GF-D8 (cell line): ENCODE measurements around the gene SPIRE1.
"Not testable (repeated sequence)": the region's sequence is repeated elsewhere in the genome, so short reads cannot be mapped to it uniquely, and the experiment has no call there.

ENCODE experiments used
- DNase-seq: peaks from one replicate; lab custom pipeline; 2025; lab: John Stamatoyannopoulos, UW

SPIRE1 gene

DNA sequence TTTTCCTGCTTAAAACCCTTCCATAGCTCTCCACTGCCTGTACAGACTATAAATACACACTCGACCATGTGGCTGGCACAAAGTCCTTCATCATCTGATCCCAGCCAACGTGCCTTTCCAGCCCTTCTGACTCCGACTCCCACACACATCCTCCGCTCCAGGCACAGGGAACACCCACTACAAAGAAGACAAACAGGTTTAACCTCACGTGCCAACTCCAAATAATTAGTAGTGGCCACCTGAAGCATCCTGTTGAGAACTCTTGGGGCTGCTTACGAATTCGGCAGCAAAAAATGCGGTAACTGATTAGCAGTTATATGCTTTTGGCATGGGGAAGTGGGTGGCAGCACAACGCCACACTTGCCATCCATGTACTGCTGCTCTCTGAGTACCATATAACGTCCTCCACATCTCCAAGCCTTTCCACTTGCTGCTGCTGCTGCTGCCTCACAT is 12.1 kb downstream of the SPIRE1 start:
- DNase-seq = no peak

DNA sequence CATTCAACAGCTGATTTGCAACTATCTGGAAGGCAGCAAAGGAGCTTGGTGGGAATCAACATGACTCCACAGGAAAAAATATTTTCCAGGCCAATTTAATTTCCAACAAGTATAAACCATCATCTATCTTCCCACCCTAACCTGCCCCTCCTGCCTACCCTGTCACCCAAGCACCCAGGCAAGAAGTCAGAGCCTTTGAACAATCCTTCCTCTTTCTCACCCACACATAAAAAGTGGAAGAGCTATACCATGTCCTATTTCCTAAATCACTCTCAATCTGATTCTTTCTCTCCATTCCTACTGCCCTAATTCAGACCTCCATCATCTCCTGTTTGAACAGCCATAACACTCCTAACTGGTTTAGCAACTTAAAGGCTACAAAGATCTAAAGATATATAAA is 12.7 kb downstream of the SPIRE1 start:
- no peak for DNase-seq

DNA sequence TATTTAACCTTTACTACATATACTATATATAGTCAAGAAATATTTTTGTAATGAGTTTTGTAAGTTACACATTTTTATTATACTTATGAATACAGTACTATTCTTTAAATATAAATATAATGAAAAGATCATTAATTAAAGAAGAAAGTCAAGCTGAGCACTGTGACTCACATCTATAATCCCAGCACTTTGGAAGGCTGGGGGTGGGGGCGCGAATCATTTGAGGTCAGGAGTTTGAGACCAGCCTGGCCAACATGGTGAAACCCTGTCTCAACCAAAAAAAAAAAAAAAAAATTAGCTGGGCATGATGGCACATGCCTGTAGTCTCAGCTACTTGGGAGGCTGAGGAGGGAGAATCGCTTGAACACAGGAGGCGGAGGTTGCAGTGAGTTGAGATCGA is 14.2 kb downstream of the SPIRE1 start:
- DNase-seq = not testable (repeated sequence)

DNA sequence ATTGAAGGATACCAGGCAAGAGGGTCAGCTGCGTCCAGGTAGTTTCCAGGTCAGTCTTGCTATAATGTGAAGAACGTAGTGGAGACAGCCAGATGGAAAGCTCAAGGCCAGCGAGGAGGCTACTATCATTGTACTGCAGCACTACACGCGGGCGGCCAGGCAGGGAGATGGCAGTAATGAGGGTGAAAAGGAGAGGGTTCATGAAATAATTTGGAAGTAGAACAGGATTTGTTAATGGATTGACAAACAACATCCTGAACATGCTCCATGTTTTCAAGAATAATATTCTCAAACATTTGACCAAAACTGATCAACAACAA is 17.1 kb downstream of the SPIRE1 start:
- DNase-seq = no peak

DNA sequence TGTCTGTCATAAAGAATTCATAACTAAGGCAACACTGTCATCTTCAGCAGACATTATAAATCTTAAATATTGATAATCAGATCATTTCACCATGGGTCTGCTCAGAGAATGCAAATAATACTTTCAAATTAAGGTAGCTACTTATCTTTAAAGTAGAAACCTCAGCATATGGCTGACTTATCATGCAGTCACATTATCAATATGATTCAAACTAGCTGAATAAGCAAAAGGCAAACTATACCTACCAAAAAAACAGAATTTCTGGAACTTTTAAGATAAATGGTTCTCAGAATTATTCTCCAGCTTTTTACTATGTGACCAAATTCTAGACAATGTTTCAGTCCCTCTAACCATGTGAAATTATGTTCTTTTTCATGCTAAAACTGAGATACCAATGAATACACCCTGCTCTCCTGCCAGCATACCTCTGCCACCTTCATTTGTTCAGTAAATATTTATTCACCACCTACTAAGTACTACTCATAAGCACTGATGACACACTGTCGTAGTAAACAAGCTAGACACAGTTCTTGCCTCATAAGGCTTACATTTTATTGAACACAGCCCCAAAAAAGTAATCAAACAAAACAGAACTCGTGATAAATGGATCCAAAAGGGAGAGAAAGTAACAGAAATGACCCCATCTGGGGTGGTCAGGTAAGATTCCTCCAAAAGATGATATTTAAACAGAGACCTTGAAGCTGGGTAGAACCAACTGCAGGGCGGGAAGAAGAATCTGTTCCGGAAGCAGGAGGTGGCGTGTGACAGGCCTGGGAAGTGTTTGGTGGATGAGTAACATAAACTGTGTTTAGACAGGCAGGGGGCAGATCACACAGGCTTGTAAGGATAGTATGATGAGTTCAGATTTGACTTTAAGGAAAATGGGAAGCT is 17.7 kb downstream of the SPIRE1 start:
- no peak for DNase-seq

DNA sequence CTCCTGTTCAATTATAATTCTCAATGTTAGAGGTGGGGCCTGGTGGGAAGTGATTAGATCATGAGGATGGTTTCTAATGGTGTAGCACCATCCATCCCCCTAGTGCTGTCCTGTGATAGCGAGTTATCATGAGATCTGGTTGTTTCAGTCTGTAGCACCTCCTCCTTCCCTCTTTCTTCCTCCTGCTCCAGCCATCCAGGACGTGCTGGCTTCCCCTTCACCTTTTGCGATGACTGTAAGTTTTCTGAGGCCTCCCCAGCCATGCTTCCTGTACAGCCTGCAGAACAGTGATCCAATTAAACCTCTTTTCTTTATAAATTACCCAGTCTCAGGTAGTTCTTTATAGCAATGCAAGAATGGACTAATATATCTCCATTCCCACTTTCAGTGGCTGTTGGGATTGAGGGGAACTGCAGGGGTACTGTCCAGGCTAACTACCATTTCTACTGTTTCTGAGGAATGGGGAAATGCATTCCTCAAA is 19.2 kb downstream of the SPIRE1 start:
- DNase-seq = no peak

DNA sequence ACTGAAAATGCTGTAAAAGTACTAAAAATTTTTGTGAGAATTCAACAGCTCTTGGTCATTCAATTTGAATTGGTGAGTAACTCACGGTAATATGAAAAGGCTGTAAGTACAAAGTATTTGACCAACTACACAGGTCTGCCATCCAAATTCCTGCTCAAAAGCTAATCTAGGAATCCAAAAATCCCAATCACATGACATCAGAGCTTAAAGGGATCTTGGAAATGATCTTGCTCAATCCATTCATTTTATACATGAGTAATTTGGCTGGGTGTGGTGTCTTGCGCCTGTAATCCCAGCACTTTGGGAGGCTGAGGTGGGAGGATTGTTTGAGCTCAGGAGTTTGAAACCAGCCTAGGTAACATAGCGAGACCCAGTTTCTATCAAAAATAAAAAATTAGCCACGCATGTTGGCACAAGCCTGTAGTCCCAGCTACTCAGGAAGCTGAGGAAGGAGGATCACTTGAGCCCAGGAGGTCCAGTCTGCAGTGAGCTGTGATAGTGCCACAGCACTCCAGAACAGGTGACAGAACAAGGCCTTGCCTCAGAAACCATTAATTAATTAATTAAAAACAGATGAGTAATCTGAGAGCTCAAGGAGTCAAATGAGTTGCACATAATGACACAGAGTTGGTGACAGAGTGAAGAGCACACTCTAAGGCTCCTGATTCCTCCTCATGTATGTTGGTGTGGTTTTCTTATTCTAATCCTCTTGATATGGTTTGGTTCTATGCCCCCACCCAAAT is 19.8 kb downstream of the SPIRE1 start:
- DNase-seq = no peak

DNA sequence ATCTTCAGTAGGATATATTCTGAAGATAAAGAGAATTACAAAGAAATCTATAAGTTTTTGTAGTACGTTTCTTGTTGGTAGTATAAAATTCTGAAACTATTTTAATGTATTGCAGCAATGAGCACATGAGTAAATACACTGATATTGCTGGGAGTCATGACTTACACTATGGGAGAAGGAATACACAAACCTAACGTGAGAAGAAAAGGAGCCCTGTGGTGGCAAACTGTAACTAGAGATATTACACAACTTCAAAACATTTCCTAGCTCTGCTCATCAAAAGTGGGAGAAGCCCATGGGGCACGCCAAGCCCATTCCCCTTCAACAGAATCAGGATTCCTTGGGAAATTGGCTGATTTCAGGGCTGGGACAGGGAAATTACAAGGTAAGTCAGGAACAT is 20.5 kb downstream of the SPIRE1 start:
- DNase-seq = no peak

DNA sequence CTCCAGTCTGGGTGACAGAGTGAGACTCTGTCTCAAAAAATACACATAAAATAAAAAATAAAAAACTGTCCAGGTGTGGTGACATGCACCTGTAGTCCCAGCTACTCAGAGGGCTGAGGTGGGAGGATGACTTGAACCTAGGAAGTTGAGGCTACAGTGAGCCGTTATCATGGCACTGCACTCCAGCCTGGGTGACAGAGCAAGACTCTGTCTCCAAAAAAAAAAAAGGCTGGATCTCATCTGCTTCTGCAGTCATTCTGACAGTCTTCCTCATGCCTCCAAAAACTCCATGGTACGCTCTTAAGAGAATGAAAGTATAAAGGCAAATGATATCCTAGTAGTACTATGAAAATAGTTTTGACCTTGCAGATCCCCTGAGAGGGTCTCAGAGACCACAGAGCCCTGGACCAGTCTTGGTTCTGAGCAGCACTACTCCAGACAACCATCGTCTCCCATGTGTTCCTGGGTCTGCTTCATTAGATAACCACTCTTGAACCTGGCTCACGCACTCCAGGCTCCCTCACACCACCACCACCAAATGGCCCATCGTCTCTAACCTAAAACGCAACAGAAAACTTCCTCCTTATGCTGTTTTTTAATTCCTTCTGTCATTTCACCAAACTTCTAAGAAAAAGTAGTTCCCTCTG is 26.0 kb downstream of the SPIRE1 start:
- DNase-seq = no peak

DNA sequence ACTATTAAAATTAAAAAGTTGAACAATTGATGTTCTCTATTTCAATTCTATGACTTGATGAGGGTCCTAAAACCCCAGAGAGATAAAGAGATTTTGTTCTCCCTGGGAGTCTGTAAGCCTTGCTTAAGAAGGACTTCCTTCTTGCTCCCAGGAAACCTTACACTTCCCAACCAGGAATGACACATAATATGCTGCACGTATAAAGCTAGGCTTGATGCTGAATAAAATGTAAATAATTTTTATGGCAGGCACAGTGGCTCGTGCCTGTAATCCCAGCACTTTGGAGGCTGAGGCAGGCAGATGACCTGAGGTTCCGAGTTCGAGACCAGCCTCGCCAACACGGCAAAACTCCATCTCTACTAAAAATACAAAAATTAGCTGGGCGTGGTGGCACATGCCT is 27.8 kb downstream of the SPIRE1 start:
- no peak for DNase-seq

DNA sequence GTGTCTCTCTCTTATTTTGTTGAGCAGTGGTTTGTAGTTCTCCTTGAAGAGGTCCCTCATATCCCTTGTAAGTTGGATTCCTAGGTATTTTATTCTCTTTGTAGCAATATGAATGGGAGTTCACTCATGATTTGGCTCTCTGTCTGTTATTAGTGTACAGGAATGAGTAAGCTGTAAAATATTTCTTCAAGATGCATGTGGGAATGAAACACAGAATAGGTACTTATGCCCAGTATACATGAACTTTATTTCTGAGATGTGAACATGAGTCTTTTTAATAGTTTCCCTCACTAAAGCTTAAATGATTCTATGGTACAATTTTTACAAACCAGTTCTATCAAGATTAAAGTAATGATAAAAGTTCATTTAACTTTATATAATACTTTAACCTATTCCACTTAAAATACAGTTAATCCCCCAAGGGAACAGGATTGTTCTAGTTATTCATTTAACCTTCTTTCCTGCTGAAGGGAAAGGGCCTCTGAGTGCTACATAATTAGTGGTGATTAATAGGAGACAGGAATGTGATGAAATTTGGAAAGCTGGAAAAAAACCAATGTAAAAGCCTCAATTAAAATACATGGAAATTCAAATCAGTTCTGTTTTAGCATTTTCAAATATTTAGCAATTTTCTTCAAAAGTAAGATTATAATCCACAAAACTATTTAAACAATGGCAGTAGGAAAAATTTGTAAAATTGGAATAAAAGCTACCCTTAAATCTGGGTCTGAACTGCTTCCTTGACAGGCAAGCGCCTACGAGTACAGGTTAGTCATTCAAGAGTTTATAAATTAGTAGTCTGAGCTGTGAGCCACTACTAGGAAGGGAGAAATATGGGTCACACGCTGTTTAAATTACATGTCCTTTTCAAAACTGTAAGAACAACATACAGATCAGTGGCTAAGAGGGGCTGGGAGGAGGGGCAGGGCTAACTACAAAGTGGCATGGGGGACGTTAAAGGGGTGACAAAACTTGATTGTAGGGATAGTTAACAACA is 28.9 kb downstream of the SPIRE1 start:
- DNase-seq = no peak

DNA sequence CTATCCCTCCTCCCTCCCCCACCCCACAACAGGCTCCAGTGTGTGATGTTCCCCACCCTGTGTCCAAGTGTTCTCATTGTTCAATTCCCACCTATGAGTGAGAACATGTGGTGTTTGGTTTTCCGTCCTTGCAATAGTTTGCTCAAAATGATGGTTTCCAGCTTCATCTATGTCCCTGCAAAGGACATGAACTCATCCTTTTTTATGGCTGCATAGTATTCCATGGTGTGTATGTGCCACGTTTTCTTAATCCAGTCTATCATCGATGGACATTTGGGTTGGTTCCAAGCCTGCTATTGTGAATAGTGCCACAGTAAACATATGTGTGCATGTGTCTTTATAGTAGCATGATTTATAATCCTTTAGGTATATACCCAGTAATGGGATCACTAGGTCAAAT is 30.7 kb downstream of the SPIRE1 start:
- DNase-seq = not testable (repeated sequence)

DNA sequence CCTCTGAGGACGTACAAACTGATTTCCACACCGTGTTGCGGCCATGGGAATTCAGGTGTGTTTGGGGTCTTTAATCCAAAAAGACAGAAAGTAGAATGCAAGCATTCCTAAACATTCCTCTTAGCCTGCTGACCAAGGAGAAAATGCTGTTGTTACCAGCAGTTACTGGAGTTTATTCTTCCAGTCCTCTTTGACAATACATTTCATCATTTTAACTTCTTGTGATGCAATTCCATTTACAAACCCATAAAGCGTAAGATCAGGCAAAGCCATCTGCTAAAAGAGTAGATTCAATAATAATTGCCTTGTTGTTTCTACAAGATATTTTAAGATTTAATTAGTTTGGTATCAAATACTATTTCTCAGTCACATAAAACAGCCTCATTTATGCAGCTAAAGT is 32.7 kb downstream of the SPIRE1 start:
- DNase-seq = peak; percentile 43

DNA sequence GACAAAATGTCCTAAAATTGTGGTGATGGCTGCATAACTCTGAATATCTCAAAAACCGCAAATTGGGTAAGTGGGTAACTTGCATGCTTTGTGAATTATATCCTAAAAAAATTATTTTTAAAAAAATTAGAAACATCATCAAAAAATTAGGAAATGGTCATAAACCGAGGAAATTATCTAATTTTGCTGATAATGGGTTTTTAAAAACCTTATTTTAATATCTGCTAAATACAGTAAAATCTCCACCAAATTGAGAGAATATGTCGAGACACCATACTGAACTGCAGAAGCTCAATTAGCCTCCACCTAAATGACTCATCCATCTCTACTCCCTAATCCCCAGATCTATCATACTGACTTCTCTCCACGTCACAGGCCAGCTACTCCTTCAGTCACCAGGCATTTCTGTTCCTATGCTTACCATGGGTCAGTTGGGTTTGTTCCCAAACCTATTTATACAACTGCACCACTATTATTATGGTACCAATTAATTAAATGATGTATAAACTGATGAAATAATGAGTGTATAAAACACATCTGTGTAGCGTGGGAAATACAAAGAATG is 36.1 kb downstream of the SPIRE1 start:
- DNase-seq = no peak

DNA sequence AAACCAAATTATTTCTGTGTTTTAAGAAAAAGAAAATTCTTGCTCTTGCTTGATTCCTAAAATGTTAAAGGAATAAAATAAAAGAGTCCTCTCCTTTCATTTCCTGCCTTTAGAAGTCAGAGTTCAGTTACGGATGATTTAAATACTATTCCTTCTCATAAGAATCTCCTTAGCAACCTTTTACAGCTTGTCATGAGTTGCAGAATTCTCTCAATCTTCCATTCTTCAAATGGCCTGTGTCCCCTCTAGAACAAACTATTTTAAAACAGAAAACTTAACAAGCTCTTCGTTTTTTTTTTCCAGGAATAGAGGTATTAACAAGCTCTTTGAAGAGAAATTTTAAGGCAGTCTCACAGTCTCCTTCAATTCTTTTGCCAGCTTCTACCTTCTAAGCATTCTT is 42.2 kb downstream of the SPIRE1 start:
- DNase-seq = no peak

DNA sequence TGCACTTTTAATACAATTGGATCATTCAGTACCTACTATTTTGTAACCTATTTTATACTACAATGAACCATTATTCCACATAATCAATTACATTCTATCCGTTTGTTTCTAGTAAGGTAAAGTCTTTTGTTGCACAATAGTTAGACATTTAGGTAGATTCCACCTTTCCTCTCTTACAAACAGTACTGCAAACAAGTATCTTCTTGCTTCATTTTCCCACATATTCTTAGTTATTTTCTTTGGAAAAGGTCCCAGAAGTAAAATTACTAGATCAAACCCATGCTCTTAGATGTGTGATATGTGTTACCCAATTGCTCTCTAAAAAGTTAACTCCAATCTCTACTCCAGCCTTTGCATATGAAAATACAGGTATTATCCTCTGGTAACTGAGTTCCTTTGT is 49.6 kb downstream of the SPIRE1 start:
- no peak for DNase-seq

DNA sequence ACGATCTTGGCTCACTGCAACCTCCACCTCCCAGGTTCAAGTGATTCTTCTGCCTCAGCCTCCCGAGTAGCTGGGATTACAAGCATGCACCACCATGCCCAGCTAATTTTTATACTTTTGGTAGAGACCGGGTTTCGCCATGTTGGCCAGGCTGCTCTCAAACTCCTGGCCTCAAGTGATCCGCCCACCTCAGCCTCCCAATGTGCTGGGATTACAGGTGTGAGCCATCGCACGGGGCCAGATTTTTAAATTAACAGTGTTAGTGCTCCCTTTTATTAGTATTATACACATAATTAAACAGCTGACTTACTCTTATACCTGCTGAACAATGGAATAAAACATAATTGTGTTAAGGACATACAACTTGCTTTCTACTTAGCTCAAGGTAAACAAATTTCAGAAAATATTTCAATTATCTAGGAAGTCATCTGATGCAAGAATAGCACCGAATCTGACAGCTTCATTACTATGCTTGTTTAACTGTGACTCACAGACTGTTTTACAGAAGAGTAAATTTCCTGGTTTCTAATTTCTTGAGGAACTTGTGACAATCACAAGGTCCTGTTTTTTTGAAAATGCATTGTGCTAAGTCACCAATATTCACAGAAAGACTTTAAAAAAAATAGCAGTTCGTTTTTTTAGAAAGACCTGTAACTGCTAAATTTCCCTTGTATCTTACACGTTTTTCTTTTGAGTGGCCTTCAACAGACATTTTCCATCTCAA is 51.2 kb downstream of the SPIRE1 start:
- DNase-seq = peak; percentile 66

DNA sequence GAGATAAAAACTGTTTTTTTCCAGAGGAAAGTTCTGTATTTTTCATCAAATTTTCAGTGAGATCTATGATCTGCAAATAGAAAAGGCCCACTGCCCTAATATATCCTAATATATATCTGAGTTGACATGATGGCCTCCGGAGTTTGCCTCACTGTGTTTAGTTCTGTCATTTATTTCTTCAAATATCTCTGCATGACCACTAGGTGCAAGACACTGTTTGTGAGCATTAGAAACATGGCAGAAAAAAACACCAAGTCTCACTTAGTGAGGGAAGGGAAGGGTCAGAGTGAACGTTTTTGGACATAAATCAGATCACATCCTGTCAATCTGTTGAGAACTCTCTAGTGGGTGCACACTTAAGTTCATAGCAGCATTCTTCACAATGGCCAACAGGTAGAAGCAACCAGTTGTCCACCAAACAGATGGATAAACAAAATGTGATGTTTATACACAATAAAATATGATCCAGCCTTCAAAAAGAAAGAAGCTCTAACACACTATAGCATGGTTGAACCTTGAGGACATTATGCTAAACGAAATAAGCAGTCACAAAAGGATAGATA is 53.4 kb downstream of the SPIRE1 start:
- no peak for DNase-seq

DNA sequence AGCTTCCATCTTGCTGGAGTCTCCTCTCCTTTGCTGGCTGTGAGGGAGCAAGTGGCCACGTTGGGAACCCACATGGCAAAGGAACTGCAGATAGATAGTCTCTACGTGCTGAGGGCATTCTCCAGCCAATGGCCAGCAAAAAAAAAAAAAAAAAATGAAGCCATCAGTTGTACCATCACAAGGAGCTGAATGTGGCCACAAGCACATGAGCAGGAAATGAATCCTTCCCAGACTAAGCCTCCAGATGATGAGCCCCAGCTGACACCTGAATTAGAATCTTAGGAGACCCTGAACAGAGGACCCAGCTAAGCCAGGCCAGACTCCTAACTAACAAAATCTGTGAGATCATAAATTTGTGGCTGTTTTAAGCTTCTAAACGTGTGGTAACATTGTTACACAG is 57.9 kb downstream of the SPIRE1 start:
- no peak for DNase-seq

DNA sequence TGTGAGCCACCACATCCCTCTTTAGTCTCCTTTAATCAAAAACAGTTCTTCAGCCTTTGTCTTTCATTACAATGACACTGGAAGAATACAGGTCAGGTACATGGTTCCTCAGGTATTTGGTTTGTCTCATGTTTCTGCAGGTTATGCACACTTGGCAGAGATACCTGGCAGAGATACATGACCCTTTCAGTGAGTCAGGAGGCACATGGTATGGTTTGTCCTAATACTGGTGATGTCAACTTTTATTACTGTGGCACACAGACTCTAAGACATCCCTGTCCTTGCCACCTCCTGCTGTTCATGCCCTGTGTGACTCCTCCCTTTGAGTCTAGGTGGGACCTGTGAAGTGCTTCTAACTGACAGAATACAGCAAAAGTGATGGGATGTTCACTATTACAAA is 58.4 kb downstream of the SPIRE1 start:
- no peak for DNase-seq
